C4-2B (cell line): ENCODE measurements around the gene IL1A.

Experiments
- CTCF ChIP-seq: fragments of 450-650 bp; conservative IDR thresholded peaks from 2 replicates; pipeline ENCODE4 v1.5.1; 2017; ENCODE audit warnings: mild to moderate bottlenecking
- ZFX ChIP-seq: fragments of 450-650 bp; IDR thresholded peaks from 2 replicates; pipeline ENCODE4 v1.6.1; 2017

- TF ChIP-seq CTCF, result no peak
- TF ChIP-seq ZFX, result no peak
These were observed 60.3 kb downstream of the IL1A start for GRCh38 chr2:112723995-112724394.
